Tibial nerve (tissue), 4 donors: ENCODE measurements around the gene NCR2.

Source experiments
- EP300 ChIP-seq, 2 donors: sonication (generic); formaldehyde crosslinking; IDR thresholded peaks; one replicate each; pipeline ENCODE4 v1.6.1; 2017; ENCODE audit warnings: antibody characterized with exemption in 2 of 2, mild to moderate bottlenecking in 1 of 2
- POLR2A ChIP-seq, 2 donors: fragments of 450-650 bp; IDR thresholded peaks; one replicate each; pipeline ENCODE4 v1.6.1; 2017; ENCODE audit warnings: antibody characterized with exemption in 2 of 2, mild to moderate bottlenecking in 2 of 2, moderate library complexity in 2 of 2
- TF ChIP-seq, protein P1 (sequence below), 5 experiments: fragments of 200-600 bp in 3 of 5; fragments of 450-650 bp in 2 of 5; sonication (generic) in 3 of 5; IDR thresholded peaks; one replicate each; pipeline ENCODE4 v1.5.1; 2016 to 2019; ENCODE audit warnings: antibody characterized with exemption in 5 of 5, mild to moderate bottlenecking in 3 of 5, moderate library complexity in 2 of 5

DNA sequence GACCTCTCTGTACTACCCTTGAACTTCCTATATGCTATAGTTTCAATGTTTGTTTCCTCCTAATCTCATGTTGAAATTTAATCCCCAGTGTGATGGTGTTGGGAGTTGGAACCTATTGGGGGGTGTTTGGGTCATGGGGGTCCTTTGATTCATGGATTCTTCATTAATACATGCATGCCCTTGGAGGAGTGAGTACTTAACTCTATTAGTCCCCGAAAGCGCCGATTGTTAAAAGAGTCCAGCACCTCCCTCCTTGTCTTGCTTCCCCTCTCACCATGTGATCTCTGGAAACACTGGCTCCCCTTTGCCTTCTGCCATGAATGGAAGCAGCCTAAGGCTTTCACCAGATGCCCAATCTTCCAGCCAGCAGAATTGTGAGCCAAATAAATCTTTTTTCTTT is 31.7 kb downstream of the NCR2 start:
- TF ChIP-seq, protein P1, sequence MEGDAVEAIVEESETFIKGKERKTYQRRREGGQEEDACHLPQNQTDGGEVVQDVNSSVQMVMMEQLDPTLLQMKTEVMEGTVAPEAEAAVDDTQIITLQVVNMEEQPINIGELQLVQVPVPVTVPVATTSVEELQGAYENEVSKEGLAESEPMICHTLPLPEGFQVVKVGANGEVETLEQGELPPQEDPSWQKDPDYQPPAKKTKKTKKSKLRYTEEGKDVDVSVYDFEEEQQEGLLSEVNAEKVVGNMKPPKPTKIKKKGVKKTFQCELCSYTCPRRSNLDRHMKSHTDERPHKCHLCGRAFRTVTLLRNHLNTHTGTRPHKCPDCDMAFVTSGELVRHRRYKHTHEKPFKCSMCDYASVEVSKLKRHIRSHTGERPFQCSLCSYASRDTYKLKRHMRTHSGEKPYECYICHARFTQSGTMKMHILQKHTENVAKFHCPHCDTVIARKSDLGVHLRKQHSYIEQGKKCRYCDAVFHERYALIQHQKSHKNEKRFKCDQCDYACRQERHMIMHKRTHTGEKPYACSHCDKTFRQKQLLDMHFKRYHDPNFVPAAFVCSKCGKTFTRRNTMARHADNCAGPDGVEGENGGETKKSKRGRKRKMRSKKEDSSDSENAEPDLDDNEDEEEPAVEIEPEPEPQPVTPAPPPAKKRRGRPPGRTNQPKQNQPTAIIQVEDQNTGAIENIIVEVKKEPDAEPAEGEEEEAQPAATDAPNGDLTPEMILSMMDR (IDR thresholded peaks at IDR 0.05) = no peak
- TF ChIP-seq POLR2A (IDR thresholded peaks at IDR 0.05) = no peak
- no peak for TF ChIP-seq EP300 (IDR thresholded peaks at IDR 0.05)
